ENCODE results near the gene FNDC3B.
A peak's percentile ranks its signal among the peaks of the same experiment; 100 is the strongest.

The FNDC3B gene

GRCh38 chr3:172056416-172056815 lies 17.0 kb downstream of the FNDC3B start:
- no peak for DNase-seq (ENCODE audit: low spot score)

DNA sequence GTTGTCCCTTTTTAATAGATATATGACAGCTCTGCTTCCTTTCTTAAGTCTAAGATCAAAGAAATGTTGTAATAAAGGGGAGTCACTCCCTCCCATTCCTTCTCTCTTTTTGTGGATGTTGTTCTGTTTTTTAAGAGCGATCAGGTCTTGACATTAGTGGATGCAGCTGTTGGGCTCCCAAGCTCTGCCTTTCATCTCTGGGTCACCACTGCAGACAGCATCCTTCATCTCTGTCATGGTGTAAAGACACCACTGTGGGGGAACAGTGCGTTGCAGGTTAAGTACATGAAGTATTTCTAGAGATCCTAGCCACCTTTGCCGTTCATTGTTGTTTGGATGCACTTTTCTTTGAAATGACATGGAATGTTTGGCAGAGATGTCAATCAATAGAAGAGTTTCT lies 17.7 kb downstream of the FNDC3B start:
- no peak for DNase-seq (ENCODE audit: low spot score)

GRCh38 chr3:172057624-172058327 lies 18.4 kb downstream of the FNDC3B start:
- DNase-seq (ENCODE audit: low spot score) = no peak

GRCh38 chr3:172059532-172059931 lies 20.2 kb downstream of the FNDC3B start:
- no peak for DNase-seq (ENCODE audit: low spot score)

DNA sequence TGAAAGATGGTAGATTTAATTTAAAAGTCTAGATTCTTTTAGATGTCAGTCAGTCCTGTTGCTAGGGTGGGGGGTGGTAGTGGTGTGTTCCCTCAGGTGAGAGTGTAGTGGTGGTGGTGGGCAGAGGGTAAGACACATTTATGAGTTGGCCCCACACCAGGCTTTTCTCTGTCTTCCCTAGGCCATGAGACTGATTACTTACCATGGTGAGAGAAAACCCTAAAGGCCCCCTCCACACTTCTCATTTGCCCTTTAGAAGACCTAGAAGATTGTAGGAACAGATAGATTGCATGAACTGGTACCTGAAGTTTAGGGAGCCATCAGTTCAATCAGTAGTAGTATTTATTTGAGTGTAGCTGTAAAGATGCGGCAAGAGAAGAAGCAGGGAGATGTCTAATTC lies 20.9 kb downstream of the FNDC3B start:
- DNase-seq (ENCODE audit: low spot score) = no peak

- peak; percentile 66 for DNase-seq (ENCODE audit: low spot score)
Observed at GRCh38 chr3:172061724-172062184, 22.4 kb downstream of the FNDC3B start.

GRCh38 chr3:172062761-172063160 lies 23.4 kb downstream of the FNDC3B start:
- no peak for DNase-seq (ENCODE audit: low spot score)

GRCh38 chr3:172063456-172064432 lies 24.4 kb downstream of the FNDC3B start:
- DNase-seq (ENCODE audit: low spot score) = no peak

DNA sequence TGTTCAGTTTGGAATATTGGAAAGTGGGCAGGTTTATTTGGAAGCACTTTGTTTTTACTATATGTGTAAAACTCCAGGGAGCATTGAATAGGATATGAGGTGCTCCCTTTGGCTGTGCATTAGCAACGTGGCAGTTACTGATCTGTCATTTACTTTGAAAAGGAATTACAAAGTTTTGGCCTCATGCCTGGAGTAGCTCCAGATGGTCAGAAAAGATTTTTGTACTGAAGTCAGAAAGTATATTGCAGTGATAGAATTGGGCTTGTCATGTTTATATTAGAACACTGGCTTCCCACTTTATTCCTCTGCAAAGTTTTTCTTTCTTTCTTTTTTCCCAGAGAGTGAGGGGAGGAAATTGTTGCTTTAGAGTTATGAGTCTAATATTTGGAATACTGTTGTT lies 26.1 kb downstream of the FNDC3B start:
- DNase-seq (ENCODE audit: low spot score) = no peak

DNA sequence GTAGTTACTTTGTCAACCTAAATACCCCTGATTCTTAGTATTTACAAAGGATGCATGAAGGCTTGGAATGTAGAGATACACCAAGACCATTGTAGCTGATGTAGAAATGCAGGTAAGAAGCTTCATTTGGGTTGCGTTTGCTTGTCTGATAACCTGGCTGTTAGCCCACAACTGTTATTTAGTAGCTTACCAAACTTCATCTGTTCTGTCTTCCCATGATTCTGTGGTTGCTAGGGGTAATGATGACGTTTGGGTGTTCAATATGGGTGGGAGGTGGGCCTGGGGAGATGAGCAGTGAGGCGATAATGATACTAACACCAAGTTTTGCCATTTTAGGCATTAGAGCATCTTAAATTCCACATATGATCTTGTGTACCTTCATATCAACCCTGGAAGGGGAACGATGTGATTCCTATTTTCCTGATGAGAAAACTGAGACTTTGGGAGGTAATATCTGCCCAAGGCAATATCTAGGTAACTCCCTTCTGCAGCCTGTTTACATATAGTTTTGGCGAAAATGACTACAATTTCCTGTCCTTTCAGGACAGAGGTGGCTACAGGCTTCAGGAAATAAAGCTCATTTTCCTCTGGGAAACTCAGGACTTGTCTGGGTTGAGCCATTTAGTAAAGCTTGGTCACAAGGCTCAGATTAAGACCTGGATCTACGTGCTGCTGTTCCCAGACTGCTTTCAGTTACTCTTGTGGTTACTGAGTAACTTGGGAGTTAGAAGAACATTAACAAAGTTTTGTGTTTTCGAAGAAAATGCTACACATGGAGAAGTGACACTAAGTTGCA lies 26.8 kb downstream of the FNDC3B start:
- no peak for DNase-seq (ENCODE audit: low spot score)

GRCh38 chr3:172066880-172067796 lies 27.8 kb downstream of the FNDC3B start:
- no peak for DNase-seq (ENCODE audit: low spot score)

DNA sequence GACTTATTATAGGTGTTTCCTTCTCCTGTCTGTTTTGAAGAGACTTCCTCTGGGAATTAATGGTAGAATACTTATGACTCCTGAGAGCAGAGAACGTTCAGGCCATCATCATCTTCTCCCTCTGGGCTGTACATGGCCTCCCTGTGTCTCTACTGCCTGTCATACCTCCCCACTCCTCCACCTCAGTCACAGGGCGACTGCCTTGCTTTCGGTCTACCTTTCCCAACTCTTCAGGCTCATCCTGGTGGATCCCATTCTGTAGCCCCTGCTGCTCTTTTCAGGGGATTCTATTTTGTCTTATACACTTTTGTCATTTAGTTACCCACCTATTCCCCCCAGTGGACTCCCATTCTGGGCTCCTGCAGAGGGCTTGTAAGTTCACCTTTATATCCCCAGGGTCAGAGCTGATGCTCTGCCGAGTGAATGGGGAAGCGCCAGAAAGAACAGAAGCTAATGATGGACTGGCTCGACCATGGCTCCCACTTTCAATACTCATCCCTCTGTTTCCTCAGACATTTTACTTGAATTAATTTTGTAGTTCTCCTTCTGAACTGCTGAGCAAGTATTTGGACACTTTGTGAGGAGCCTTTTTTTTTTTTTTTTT lies 28.6 kb downstream of the FNDC3B start:
- no peak for DNase-seq (ENCODE audit: low spot score)

- no peak for DNase-seq (ENCODE audit: low spot score)
Observed at GRCh38 chr3:172068977-172069376, 29.6 kb downstream of the FNDC3B start.

DNA sequence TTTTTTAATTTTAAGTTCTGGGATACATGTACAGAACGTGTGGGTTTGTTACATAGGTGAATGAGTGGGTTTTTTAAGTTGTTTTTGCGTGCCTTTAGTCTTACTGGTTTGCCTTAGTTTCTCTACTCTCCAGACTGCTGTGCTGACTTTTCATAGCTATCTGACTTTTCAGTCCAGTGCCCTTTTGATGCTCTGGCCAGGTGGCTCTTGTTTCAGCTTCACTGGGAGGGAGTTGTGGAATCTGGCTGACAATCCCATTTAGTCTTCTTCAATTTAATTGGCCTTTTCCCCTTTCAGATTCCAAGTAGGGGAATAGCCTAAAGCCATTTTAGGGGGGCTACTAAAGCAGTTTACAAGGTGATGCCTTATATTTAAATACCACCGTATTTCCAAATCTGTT lies 30.1 kb downstream of the FNDC3B start:
- DNase-seq (ENCODE audit: low spot score) = no peak

DNA sequence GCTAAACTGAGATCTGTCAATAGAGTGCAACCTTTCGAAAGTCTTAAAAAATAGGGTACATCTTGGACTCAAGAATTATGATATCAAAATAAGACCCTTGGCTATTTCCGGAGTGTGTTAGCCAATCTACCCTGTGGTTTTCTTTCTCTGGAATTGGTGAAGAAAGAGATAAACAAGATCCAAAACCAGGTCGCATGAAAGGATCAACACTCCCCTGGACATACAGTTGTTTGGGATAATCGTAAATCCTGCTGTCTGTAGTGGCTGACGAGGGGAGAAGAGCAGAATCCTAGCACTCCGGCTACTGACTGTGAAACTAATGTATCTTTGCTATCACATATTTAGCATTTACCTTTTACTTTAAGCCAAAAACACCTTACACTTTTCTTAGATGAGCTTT lies 30.9 kb downstream of the FNDC3B start:
- DNase-seq (ENCODE audit: low spot score) = no peak

- no peak for DNase-seq (ENCODE audit: low spot score)
Observed at GRCh38 chr3:172070802-172071201, 31.4 kb downstream of the FNDC3B start.

GRCh38 chr3:172071780-172072330 lies 32.5 kb downstream of the FNDC3B start:
- DNase-seq (ENCODE audit: low spot score) = no peak

DNA sequence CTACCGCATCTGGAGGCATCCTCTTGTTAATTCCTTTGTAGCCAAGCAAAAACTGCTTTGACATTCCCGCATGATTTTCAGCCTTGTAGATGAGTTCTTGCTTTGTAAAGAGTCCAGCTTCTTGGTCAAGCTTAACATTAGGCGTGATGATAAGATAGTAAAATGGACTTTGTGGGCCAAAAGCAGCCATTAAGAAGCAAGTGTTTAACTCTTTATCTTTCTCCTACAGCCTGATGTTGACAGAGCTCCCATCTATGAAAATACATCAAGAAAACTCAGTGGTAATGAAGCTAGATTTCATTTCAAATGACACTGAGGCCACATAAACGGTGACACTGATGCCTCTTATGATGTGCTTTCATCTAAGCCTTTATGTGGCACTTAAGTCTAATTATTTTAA lies 33.2 kb downstream of the FNDC3B start:
- no peak for DNase-seq (ENCODE audit: low spot score)

DNA sequence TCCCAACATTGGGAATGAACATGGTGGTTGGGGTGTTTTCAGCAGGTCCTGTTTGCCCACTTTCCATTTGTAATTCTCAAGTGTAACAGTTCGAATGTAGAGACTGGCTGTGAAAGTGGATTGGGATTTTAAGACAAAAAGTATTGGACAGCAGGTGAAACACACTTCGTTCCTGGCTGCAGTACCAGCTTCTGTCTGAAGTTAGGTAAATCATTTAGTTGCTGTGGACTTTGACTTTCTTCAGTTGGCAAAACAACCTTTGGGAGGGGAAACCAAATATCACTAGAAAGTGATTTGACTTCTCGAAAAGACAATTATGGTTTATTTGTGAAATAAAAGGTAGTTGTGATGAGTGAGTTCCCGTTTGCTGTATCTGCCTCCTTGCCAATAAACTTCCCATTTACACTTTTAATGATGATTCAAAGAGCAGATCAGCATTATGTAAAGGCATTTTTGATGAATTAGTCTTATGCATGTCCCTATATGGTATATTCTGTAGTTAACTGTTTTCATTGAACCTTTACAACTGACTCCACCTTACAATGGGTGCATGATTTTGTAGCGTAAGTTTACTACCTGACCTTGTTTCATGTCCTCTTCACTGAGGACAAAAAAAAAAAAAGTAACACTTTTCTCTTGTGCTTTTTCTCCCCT lies 34.0 kb downstream of the FNDC3B start:
- no peak for DNase-seq (ENCODE audit: low spot score)

- no peak for DNase-seq (ENCODE audit: low spot score)
Observed at GRCh38 chr3:172074032-172074431, 34.7 kb downstream of the FNDC3B start.
